Mucosa of stomach (tissue), 1 donor: ENCODE results near the gene DIRAS2.
"Not testable (repeated sequence)": the region's sequence is repeated elsewhere in the genome, so short reads cannot be mapped to it uniquely, and the experiment has no call there.

Experiments
- H3K27me3 ChIP-seq: one replicate; pipeline ENCODE4 v1.7.0; 2013; ENCODE audit warnings: mild to moderate bottlenecking, low read length; ENCODE audit not compliant: control insufficient read depth, insufficient read depth
- H3K36me3 ChIP-seq: one replicate; pipeline ENCODE4 v1.7.0; 2013; ENCODE audit warnings: low read length; ENCODE audit not compliant: control insufficient read depth, insufficient read depth
- H3K4me1 ChIP-seq: one replicate; pipeline ENCODE4 v1.7.0; 2013; ENCODE audit warnings: mild to moderate bottlenecking, low read length; ENCODE audit not compliant: control insufficient read depth, insufficient read depth
- H3K4me3 ChIP-seq: one replicate; pipeline ENCODE4 v1.7.0; 2013; ENCODE audit warnings: low read length
- H3K9ac ChIP-seq: one replicate; pipeline ENCODE4 v1.7.0; 2013; ENCODE audit warnings: mild to moderate bottlenecking, low read length, moderate library complexity
- H3K9me3 ChIP-seq: one replicate; pipeline ENCODE4 v1.7.0; 2013; ENCODE audit warnings: mild to moderate bottlenecking, low read length, moderate library complexity; ENCODE audit not compliant: control insufficient read depth
- donor health status: Pancreatic carcinoma.

Gene DIRAS2

GRCh38 chr9:90642570-90643539 lies at the start of gene DIRAS2:
Gene DIRAS2, minus strand, starts transcription at chr9:90642824. Its CDS starts 28,997 bp downstream, at chr9:90613827.
- Histone ChIP-seq H3K4me3 (peak within 1 kb of the TSS; percentile 32), H3K9ac (peak within 1 kb of the TSS; percentile 24), H3K36me3 (no peaks in the 10 kb centered on the region), H3K9me3 (no peaks in the 10 kb centered on the region), H3K4me1 (peaks cover 17% of the 10 kb centered on the region), H3K27me3 (peaks cover 19% of the 10 kb centered on the region)

- H3K4me1 ChIP-seq, result no peaks in the 10 kb centered on the region
- H3K4me3 ChIP-seq, result no peak overlapping the region
- H3K27me3 ChIP-seq, result peaks cover 8% of the 10 kb centered on the region
- no peaks in the 10 kb centered on the region for H3K9me3 ChIP-seq
- H3K9ac ChIP-seq, result no peak overlapping the region
- H3K36me3 ChIP-seq, result no peaks in the 10 kb centered on the region
These were observed 42.1 kb upstream of the DIRAS2 start for GRCh38 chr9:90684736-90685135.

- Histone ChIP-seq H3K4me1 (no peaks in the 10 kb centered on the region), H3K9ac (no peak overlapping the region), H3K9me3 (no peaks in the 10 kb centered on the region), H3K4me3 (no peak overlapping the region), H3K27me3 (peaks cover 8% of the 10 kb centered on the region), H3K36me3 (no peaks in the 10 kb centered on the region)
These were observed 41.5 kb upstream of the DIRAS2 start for GRCh38 chr9:90684106-90684505.

- H3K4me1 ChIP-seq, result no peaks in the 10 kb centered on the region
- no peak overlapping the region for H3K9ac ChIP-seq
- no peaks in the 10 kb centered on the region for H3K9me3 ChIP-seq
- peaks cover 8% of the 10 kb centered on the region for H3K27me3 ChIP-seq
- no peaks in the 10 kb centered on the region for H3K36me3 ChIP-seq
- H3K4me3 ChIP-seq, result no peak overlapping the region
These were observed 37.9 kb upstream of the DIRAS2 start for GRCh38 chr9:90680534-90680933.

- Histone ChIP-seq H3K27me3 (no peaks in the 10 kb centered on the region), H3K9me3 (no peaks in the 10 kb centered on the region)
These were observed 22.4 kb upstream of the DIRAS2 start for GRCh38 chr9:90665072-90665471.

GRCh38 chr9:90659650-90660364 lies 17.2 kb upstream of the DIRAS2 start:
- Histone ChIP-seq H3K9me3 (no peaks in the 10 kb centered on the region), H3K4me1 (no peaks in the 10 kb centered on the region), H3K9ac (no peak overlapping the region), H3K36me3 (no peaks in the 10 kb centered on the region), H3K27me3 (no peaks in the 10 kb centered on the region), H3K4me3 (no peak overlapping the region)

More at GRCh38 chr9:90665072-90665471, 22.4 kb upstream of the DIRAS2 start:
- H3K36me3 ChIP-seq, result no peaks in the 10 kb centered on the region
- no peak overlapping the region for H3K9ac ChIP-seq
- no peak overlapping the region for H3K4me3 ChIP-seq
- no peaks in the 10 kb centered on the region for H3K4me1 ChIP-seq

- Histone ChIP-seq H3K36me3 (no peaks in the 10 kb centered on the region), H3K9ac (no peak overlapping the region), H3K4me1 (no peaks in the 10 kb centered on the region), H3K9me3 (no peaks in the 10 kb centered on the region), H3K4me3 (no peak overlapping the region), H3K27me3 (no peaks in the 10 kb centered on the region)
These were observed 16.2 kb upstream of the DIRAS2 start for GRCh38 chr9:90658783-90659182.

- no peak overlapping the region for H3K9ac ChIP-seq
- H3K4me3 ChIP-seq, result no peak overlapping the region
- H3K9me3 ChIP-seq, result no peaks in the 10 kb centered on the region
- H3K4me1 ChIP-seq, result no peaks in the 10 kb centered on the region
- no peaks in the 10 kb centered on the region for H3K27me3 ChIP-seq
- H3K36me3 ChIP-seq, result no peaks in the 10 kb centered on the region
These were observed 15.6 kb upstream of the DIRAS2 start for GRCh38 chr9:90658181-90658580.

GRCh38 chr9:90656876-90657275 lies 14.3 kb upstream of the DIRAS2 start:
- H3K4me3 ChIP-seq, H3K27me3 ChIP-seq, H3K4me1 ChIP-seq, H3K36me3 ChIP-seq, H3K9me3 ChIP-seq, H3K9ac ChIP-seq: not testable (repeated sequence)

- H3K36me3 ChIP-seq, result no peaks in the 10 kb centered on the region
These were observed 8.6 kb upstream of the DIRAS2 start for GRCh38 chr9:90651246-90651645.

GRCh38 chr9:90647843-90648242 lies 5.2 kb upstream of the DIRAS2 start:
- no peaks in the 10 kb centered on the region for H3K9me3 ChIP-seq
- peaks cover 7% of the 10 kb centered on the region for H3K27me3 ChIP-seq
- H3K4me3 ChIP-seq, result no peak overlapping the region
- H3K36me3 ChIP-seq, result no peaks in the 10 kb centered on the region
- peaks cover 13% of the 10 kb centered on the region for H3K4me1 ChIP-seq
- no peak overlapping the region for H3K9ac ChIP-seq

More at GRCh38 chr9:90651246-90651645, 8.6 kb upstream of the DIRAS2 start:
- Histone ChIP-seq H3K4me3 (no peak overlapping the region), H3K9me3 (no peaks in the 10 kb centered on the region), H3K9ac (no peak overlapping the region), H3K27me3 (no peaks in the 10 kb centered on the region), H3K4me1 (peaks cover 6% of the 10 kb centered on the region)

GRCh38 chr9:90645721-90646120 lies 3.1 kb upstream of the DIRAS2 start:
- H3K36me3 ChIP-seq, result no peaks in the 10 kb centered on the region
- H3K4me3 ChIP-seq, result no peak overlapping the region
- H3K27me3 ChIP-seq, result peaks cover 19% of the 10 kb centered on the region
- no peaks in the 10 kb centered on the region for H3K9me3 ChIP-seq
- no peak overlapping the region for H3K9ac ChIP-seq
- H3K4me1 ChIP-seq, result peaks cover 17% of the 10 kb centered on the region
